Liver (tissue), 9 donors: ENCODE data around the gene ACOXL. TPM values are rescaled to one million over a fixed set of nuclear protein-coding genes. Genes with fewer than 3 reads are reported as not detected.

ENCODE experiments used
- DNase-seq: peaks from one replicate; pipeline ENCODE4 v3.0.0-alpha.2; 2017; ENCODE audit warnings: low spot score
- H3K27ac ChIP-seq, 2 donors: one replicate each; pipeline ENCODE4 v1.7.0; 2013; ENCODE audit warnings: inconsistent platforms in 2 of 2, low read length in 2 of 2, control low read depth in 1 of 2, low read depth in 1 of 2, mild to moderate bottlenecking in 1 of 2
- H3K27me3 ChIP-seq, 4 donors: one replicate each; pipeline versions ENCODE4 v1.6.1 to v1.7.0; 2013; ENCODE audit warnings: low read length in 3 of 4, inconsistent platforms in 1 of 4, mild to moderate bottlenecking in 1 of 4, moderate library complexity in 1 of 4; ENCODE audit not compliant: control insufficient read depth in 4 of 4, insufficient read depth in 4 of 4
- H3K36me3 ChIP-seq, 4 donors: one replicate each; pipeline versions ENCODE4 v1.6.1 to v1.7.0; 2013; ENCODE audit warnings: low read length in 3 of 4, mild to moderate bottlenecking in 3 of 4, low read depth in 1 of 4, moderate library complexity in 1 of 4; ENCODE audit not compliant: control insufficient read depth in 4 of 4, insufficient read depth in 3 of 4
- H3K4me1 ChIP-seq, 4 donors: one replicate each; pipeline versions ENCODE4 v1.6.1 to v1.7.0; 2013; ENCODE audit warnings: low read length in 3 of 4, mild to moderate bottlenecking in 3 of 4, moderate library complexity in 1 of 4; ENCODE audit not compliant: control insufficient read depth in 4 of 4, insufficient read depth in 4 of 4
- H3K4me3 ChIP-seq, 3 donors: one replicate each; pipeline versions ENCODE4 v1.6.1 to v1.7.0; 2013; ENCODE audit warnings: low read length in 3 of 3, control low read depth in 1 of 3, low read depth in 1 of 3, mild to moderate bottlenecking in 1 of 3
- H3K9ac ChIP-seq, 2 donors: one replicate each; pipeline ENCODE4 v1.7.0; 2013; ENCODE audit warnings: low read length in 2 of 2, mild to moderate bottlenecking in 2 of 2, moderate library complexity in 2 of 2, control low read depth in 1 of 2, low read depth in 1 of 2
- H3K9me3 ChIP-seq, 4 donors: one replicate each; pipeline versions ENCODE4 v1.6.1 to v1.7.0; 2013; ENCODE audit warnings: low read length in 3 of 4; ENCODE audit not compliant: control insufficient read depth in 4 of 4
- ATF3 ChIP-seq: IDR thresholded peaks from 2 replicates; pipeline ENCODE4 v1.6.1; 2016; ENCODE audit warnings: antibody characterized with exemption
- EGR1 ChIP-seq, 2 donors: IDR thresholded peaks; 2 replicates each; pipeline ENCODE4 v1.6.1; 2016 to 2018; ENCODE audit warnings: antibody characterized with exemption in 2 of 2, low read depth in 2 of 2
- FOXA1 ChIP-seq: IDR thresholded peaks from 2 replicates; pipeline ENCODE4 v1.6.1; 2016; ENCODE audit warnings: antibody characterized with exemption
- FOXA2 ChIP-seq: IDR thresholded peaks from 2 replicates; pipeline ENCODE4 v1.6.1; 2016; ENCODE audit warnings: antibody characterized with exemption
- GABPA ChIP-seq, 2 donors: IDR thresholded peaks in 1 of 2; conservative IDR thresholded peaks in 1 of 2; 2 replicates each; pipeline ENCODE4 v1.6.1; 2016; ENCODE audit warnings: antibody characterized with exemption in 2 of 2, mild to moderate bottlenecking in 1 of 2, moderate library complexity in 1 of 2
- HNF4A ChIP-seq, 2 donors: conservative IDR thresholded peaks; 2 replicates each; pipeline ENCODE4 v1.6.1; 2016; ENCODE audit warnings: antibody characterized with exemption in 2 of 2, mild to moderate bottlenecking in 2 of 2
- HNF4G ChIP-seq: IDR thresholded peaks from 2 replicates; pipeline ENCODE4 v1.6.1; 2016; ENCODE audit warnings: antibody characterized with exemption
- JUND ChIP-seq, 2 donors: IDR thresholded peaks; 2 replicates each; pipeline ENCODE4 v1.6.1; 2016; ENCODE audit warnings: antibody characterized with exemption in 2 of 2
- NR2F2 ChIP-seq: IDR thresholded peaks from 2 replicates; pipeline ENCODE4 v1.6.1; 2016; ENCODE audit warnings: antibody characterized with exemption
- RAD21 ChIP-seq, 2 donors: IDR thresholded peaks; 2 replicates each; pipeline ENCODE4 v1.6.1; 2016; ENCODE audit warnings: antibody characterized with exemption in 2 of 2, mild to moderate bottlenecking in 2 of 2
- REST ChIP-seq: IDR thresholded peaks from 2 replicates; pipeline ENCODE4 v1.6.1; 2016; ENCODE audit warnings: antibody characterized with exemption, mild to moderate bottlenecking
- RXRA ChIP-seq, 2 donors: IDR thresholded peaks; 2 replicates each; pipeline ENCODE4 v1.6.1; 2017 to 2018; ENCODE audit warnings: antibody characterized with exemption in 2 of 2, mild to moderate bottlenecking in 1 of 2
- SP1 ChIP-seq: IDR thresholded peaks from 2 replicates; pipeline ENCODE4 v1.6.1; 2018; ENCODE audit warnings: antibody characterized with exemption, mild to moderate bottlenecking
- TAF1 ChIP-seq: conservative IDR thresholded peaks from 2 replicates; pipeline ENCODE4 v1.6.1; 2016; ENCODE audit warnings: antibody characterized with exemption, mild to moderate bottlenecking
- YY1 ChIP-seq: IDR thresholded peaks from 2 replicates; pipeline ENCODE4 v1.6.1; 2016; ENCODE audit warnings: antibody characterized with exemption, mild to moderate bottlenecking
- ZBTB33 ChIP-seq: IDR thresholded peaks from 2 replicates; pipeline ENCODE4 v1.6.1; 2016; ENCODE audit warnings: antibody characterized with exemption
- WGBS: extraction: QIAGEN DNeasy Blood & Tissue Kit; methylation state at CpG from one replicate; pipeline ENCODE4 v1.1.7; 2013; 5-methylcytosine and 5-hydroxymethylcytosine counted together
- polyA plus RNA-seq, 2 donors: library from polyadenylated mRNA; stranded (reverse) in 1 of 2; unstranded in 1 of 2; fragments of 200-250 nt in 1 of 2; fragments of >200 nt in 1 of 2; fragmentation: Nextera tagmentation in 1 of 2; extraction: Ambion mirVana in 1 of 2; gene quantifications; one replicate each; pipeline versions ENCODE4 v1.2.1 to v1.2.3, GENCODE V29; 2013 to 2015
- total RNA-seq, 2 donors: library from RNA; depleted of rRNA; stranded (reverse); fragments of >200 nt; gene quantifications; one replicate each; pipeline ENCODE4 v1.2.3, GENCODE V29; 2014
- TF ChIP-seq, protein P1 (sequence below): fragments of 150-350 bp; IDR thresholded peaks from 2 replicates; pipeline ENCODE4 v1.5.1; 2017; ENCODE audit warnings: improper control_type of control experiment, low read depth, low read length; ENCODE audit not compliant: missing input control
- TF ChIP-seq, protein P2 (sequence below): IDR thresholded peaks from 2 replicates; pipeline ENCODE4 v1.6.1; 2016; ENCODE audit warnings: antibody characterized with exemption
- donor health status: healthy.
- donor health status: healthy.
- donor health status: healthy.
- donor health status: healthy.
- donor health status: healthy.

The ACOXL gene
- total and polyA plus RNA-seq, 4 donors: 0.07 TPM; not detected in 3

DNA sequence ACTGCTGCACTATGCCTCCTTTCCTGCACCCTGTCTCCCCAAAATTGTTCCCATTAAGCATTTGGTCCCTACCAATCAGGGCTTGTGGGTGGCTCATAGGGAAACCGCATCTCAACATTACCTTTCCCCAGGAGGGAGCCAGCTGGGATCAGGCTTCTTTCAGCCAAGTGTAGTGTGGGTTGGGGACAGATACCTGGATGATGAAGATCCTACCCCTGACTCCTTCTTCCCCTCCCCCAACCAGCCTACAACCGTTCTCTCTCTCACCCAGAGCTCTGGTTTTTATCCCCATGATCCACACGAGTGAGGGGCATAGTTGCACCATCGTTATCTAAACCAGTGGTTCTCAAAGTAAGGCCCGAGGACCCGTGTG lies 40.0 kb downstream of the ACOXL start:
- no peak overlapping the region for H3K9ac ChIP-seq
- H3K4me3 ChIP-seq: no peak overlapping the region
- no peaks in the 10 kb centered on the region for H3K9me3 ChIP-seq
- no peak overlapping the region for H3K27ac ChIP-seq
- H3K4me1 ChIP-seq: peaks cover 2 to 13% (median 7%) of the 10 kb centered on the region in 4 donors
- H3K36me3 ChIP-seq: no peaks in the 10 kb centered on the region
- no peak for DNase-seq
- whole genome bisulfite sequencing: 80% methylated on average over 6 of the region's 6 CpGs
- no peak for TF ChIP-seq SP1
- no peak for TF ChIP-seq EGR1 (IDR thresholded peaks at IDR 0.05; ENCODE audit: low read depth in 2 of 2)
- TF ChIP-seq NR2F2: no peak
- no peak for TF ChIP-seq FOXA1
- TF ChIP-seq HNF4A (conservative IDR thresholded peaks at IDR 0.05): no peak
- TF ChIP-seq YY1: no peak
- no peak for TF ChIP-seq RAD21 (IDR thresholded peaks at IDR 0.05)
- no peak for TF ChIP-seq REST
- TF ChIP-seq, protein P1, sequence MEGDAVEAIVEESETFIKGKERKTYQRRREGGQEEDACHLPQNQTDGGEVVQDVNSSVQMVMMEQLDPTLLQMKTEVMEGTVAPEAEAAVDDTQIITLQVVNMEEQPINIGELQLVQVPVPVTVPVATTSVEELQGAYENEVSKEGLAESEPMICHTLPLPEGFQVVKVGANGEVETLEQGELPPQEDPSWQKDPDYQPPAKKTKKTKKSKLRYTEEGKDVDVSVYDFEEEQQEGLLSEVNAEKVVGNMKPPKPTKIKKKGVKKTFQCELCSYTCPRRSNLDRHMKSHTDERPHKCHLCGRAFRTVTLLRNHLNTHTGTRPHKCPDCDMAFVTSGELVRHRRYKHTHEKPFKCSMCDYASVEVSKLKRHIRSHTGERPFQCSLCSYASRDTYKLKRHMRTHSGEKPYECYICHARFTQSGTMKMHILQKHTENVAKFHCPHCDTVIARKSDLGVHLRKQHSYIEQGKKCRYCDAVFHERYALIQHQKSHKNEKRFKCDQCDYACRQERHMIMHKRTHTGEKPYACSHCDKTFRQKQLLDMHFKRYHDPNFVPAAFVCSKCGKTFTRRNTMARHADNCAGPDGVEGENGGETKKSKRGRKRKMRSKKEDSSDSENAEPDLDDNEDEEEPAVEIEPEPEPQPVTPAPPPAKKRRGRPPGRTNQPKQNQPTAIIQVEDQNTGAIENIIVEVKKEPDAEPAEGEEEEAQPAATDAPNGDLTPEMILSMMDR: no peak
- TF ChIP-seq ZBTB33: no peak
- TF ChIP-seq, protein P2, sequence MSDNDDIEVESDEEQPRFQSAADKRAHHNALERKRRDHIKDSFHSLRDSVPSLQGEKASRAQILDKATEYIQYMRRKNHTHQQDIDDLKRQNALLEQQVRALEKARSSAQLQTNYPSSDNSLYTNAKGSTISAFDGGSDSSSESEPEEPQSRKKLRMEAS: no peak
- TF ChIP-seq GABPA (IDR thresholded peaks at IDR 0.05 in 1 of 2, conservative IDR thresholded peaks at IDR 0.05 in 1 of 2): no peak
- no peak for TF ChIP-seq TAF1
- TF ChIP-seq JUND (IDR thresholded peaks at IDR 0.05): no peak
- TF ChIP-seq FOXA2: no peak
- no peak for TF ChIP-seq RXRA (IDR thresholded peaks at IDR 0.05)
- no peak for TF ChIP-seq HNF4G
- TF ChIP-seq ATF3: no peak
- no peaks in the 10 kb centered on the region for H3K27me3 ChIP-seq
